Activated effector memory CD4-positive, alpha-beta T cell treated with anti-CD3 and anti-CD28 coated beads, Interleukin-2, amount 50 U/mL, for 16 hours (primary cell): ENCODE data around the gene KLRK1.
"Not testable (repeated sequence)": the region's sequence is repeated elsewhere in the genome, so short reads cannot be mapped to it uniquely, and the experiment has no call there.

ENCODE experiments used
- DNase-seq: peaks from one replicate; pipeline ENCODE4 v3.0.0-alpha.2; 2020

Gene KLRK1

DNA sequence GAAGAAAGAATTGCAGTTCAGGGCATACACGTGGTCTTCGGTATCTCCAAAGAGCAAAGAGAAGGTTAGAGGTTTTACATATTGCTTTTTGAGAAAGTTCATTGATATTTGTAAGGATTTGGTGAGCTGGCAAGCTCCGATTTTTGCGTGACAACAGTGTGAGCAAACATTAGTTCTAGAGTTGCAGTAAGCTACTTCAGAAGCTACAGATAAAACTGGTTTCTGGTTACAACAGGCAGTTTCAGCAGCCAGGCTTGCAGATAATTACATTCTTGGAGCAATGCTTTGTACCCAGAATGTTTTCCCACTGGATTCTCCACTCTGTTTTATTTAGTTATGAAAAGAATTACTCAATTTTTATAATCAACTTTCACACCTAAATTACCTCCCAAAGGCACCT is 28.2 kb downstream of the KLRK1 start:
- DNase-seq: no peak

DNA sequence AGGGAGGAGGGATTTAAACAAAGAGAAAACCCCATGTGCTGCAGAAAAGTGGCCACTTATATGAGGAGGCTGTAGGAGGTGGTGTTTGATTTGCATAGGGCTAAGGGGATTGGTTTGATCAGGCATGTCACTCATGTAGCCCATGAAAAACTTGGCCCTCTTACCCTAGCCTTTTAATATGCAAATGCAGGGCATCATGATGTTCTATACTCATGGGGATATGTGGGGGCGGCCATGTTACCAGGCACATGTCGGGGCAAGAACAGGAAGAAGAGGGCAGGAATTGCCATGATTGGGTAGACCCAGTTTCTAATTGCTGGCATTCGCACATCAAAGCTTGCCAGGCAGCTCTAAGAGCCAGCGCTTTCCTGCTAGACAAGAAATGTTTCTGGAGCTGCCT is 28.8 kb downstream of the KLRK1 start:
- no peak for DNase-seq

DNA sequence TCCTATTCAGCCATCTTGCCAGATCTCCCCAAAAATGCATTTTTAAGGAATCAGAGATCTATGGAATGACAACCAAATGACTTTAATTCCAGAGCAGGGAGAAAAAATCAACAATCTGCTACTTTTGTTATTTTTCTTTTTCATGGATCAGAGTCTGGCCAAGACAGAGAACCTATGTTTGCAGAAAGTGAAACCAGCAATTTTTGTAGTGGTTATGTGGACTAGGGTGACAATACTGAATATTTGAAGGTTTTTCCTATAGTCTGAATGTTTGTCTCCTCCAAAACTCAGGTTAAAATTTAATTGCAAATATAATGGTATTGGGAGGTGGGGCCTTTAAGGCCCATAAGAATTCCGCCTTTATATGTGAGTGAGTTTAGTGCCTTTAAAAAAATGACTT is 30.9 kb downstream of the KLRK1 start:
- DNase-seq: no peak

DNA sequence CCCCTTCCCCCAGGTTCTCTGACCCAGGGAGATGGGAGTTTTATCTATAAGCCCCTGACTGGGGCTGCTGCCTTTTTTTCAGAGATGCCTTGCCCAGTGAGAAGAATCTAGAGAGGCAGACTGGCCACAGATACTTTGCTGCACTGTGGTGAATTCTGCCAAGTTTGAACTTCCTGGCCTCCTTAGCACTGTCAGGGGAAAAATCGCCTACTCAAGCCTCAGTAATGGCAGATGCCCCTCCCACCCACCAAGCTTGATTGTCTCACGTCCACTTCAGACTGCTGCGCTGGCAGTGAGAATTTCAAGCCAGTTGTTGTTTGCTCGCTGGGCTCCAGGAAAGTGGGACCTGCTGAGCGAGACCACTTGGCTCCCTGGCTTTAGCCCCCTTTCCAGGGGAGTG is 31.7 kb downstream of the KLRK1 start:
- no peak for DNase-seq

DNA sequence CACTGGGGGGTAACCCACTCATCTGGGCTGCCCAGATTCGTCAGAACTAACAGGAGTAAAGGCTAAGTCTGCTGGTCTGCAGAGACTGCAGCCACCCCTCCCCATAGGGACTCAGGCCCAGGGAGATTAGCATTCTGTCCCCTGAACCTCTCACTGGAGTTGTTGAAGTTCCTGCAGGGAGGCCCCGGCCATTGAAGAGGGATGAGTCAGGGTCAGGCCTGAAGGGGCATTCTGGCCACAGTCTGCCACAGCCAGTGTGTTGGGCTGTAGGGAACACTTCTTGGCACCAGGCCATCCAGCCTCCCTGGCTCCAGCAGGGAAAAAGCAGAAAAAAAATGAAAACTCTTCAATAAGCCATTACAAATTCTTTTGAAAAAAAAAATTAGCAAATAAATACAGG is 35.3 kb downstream of the KLRK1 start:
- DNase-seq: no peak

DNA sequence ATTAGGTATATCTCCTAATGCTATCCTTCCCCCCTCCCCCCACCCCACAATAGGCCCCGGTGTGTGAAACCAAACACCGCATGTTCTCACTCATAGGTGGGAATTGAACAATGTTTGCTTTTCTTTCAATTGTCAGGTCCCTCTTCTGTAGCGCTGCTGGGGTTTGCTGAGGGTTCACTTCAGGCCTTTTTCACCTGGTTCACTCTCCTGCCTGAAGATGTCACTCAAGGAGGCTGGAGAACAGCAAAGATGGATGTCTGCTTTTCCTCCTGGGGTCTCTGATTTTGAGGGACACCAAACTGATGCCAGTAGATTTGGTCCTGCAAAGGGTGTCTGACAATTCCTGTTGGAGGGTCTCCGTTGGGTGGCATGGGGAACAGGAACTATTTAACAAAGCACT is 35.8 kb downstream of the KLRK1 start:
- DNase-seq: no peak

DNA sequence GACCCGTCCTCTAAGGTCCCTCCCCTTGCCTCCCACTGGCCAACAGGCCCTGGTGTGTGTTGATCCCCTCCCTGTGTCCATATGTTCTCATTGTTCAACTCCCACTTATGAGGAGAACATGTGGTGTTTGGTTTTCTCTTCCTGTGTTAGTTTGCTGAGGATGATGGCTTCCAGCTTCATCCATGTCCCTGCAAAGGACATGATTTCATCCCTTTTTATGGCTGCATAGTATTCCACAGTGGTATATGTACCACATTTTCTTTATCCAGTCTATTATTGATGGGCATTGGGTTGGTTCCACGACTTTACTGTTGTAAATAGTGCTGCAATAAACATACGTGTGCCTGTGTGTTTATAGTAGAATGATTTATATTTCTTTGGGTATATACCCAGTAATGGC is 38.4 kb downstream of the KLRK1 start:
- DNase-seq: not testable (repeated sequence)

DNA sequence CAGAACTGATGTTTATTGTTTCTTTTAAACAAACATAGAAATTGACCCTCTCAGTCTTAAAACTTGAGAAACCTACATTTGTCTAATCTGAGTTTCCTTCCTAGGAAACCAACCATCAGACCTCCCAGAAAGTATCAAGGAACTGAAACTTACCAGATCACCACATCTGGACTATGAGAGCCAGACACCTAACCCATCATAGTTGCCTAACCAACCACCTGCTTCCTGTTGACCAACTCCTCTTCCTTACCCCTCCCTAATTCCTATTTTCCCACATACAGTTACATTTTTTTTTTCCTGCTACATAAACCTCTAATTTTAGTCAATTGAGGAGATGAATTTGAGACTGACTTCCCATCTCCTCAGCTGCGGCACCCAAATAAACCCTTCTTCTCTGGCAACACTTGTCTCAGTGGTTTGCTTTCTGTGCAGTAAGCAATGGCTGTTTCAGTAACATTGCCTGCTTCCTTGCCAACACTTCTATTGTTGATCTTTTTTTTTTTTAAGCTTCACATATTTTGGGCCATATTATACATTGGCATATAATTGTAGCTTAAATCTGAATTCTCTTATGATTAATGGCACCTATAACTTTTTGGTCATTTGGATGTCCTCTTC is 47.8 kb downstream of the KLRK1 start:
- DNase-seq: no peak

DNA sequence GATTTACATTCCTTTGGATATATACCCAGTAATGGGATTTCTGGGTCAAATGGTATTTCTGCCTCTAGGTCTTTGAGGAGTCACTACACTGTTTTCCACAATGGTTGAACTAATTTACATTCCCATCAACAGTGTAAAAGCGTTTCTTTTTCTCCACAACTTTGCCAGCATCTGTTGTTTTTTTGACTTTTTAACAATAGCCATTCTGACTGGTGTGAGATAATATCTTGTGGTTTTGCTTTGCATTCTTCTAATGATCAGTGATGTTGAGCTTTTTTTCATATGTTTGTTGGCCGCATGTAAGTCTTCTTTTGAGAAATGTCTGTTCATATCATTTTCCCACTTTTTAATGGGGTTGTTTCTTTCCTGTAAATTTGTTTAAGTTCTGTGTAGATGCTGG is 48.9 kb downstream of the KLRK1 start:
- not testable (repeated sequence) for DNase-seq

DNA sequence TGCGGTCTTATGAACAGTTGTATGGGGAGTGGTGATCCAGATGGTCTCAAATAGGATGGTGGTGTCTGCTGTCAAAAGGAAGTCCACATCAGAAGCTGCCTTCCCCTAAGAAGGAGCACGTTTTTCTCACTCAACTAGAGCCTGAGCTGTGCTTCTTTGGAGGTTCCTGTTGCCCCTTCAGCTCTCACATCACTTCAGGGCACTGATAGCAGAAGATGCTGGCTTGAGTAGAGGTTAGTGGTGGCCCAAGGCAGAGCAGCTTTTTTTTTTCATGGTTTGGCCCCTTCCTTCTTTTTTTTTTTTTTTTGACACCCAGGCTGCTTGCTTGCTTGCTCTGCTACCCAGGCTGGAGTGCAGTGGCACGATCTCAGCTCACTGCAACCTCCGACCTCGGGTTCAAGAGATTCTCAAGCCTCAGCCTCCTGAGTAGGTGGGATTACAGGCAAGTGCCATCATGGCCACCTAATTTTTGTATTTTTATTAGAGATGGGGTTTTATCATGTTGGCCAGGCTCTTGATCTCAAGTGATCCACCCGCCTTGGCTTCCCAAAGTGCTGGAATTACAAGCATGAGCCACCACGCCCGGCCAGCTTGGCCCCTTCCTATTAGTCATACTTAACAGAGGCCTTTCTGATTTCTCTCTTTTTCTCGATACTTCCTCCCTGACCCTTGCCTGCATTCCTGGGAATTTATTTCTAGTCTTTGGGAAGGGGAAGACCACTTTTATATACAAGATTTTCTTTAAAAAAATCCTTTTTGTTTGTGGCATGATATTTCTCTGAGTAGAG is 50.6 kb downstream of the KLRK1 start:
- no peak for DNase-seq

DNA sequence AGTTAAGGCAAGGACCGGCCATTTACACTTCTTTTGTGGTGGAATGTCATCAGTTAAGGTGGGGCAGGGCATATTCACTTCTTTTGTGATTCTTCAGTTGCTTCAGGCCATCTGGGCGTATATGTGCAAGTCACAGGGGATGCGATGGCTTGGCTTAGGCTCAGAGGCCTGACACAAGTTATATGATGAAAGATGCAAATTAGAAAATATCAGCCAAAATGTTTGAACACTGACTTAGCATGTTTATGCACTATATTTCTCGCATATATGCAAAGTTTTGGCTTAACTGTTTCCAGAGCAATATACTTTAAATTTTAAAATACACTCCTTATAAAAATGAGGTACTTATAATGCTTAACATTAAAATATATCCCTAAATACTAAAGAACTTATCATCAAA is 51.4 kb downstream of the KLRK1 start:
- DNase-seq: not testable (repeated sequence)

DNA sequence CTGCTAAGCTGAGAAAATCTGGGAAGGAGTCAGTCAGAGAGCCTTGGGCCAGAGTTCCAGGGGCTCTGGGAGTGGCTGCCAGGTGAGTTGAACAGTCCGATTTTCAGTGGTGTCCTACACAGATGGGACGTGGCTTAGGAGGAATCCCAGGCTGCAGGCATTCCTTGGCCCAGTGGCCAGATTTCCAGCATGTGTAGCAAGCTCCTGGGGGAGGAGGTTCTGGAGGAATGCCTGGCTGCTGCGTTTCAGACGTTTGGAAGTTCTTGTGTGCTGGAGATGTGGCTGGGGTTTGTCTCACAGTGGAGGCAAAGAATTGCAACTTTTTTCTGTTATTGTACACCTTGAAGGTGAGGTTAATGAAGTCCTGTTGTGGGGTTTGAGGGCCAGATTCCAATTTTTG is 53.6 kb downstream of the KLRK1 start:
- not testable (repeated sequence) for DNase-seq

DNA sequence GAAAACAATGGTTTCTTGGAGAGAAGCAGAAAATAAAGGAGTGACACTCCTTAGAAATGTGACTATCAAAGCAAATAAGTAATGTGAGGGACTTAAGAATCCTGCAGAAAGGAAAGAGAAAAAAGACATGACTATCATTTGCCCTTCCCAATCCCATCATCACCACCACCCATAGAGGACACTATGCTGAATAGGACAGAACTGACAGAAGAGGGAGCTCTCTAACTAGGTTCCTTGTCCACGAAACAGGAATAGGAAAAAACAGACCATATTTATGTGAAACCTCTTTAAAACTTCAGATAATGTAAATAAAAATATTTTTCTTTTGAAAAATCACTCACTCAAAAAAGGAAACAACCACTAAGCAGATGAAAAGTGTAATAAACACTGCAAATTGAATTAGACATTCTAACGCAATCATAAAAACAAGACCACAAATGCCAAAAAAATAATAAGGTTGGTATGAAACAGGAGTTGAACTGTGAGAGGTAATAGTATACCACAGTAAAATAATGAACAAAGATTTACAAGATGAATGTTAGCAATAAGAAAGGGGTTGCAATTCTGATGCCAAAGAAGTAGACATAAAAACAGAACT is 58.1 kb downstream of the KLRK1 start:
- DNase-seq: no peak

DNA sequence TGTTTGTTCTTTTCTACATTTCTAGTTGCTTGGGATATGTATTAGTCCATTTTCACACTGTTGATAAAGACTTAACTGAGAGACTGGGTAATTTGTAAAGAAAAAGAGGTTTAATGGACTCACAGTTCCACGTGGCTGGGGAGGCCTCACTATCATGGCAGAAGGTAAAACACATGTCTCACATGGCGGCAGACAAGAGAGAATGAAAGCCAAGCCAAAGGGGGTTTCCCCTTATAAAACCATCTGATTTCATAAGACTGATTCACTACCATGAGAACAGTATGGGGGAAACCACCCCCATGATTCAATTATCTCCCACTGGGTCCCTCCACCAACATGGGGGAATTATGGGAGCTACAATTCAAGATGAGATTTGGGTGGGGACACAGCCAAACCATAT is 61.1 kb downstream of the KLRK1 start:
- DNase-seq: not testable (repeated sequence)
